Measurements from ENCODE around the gene TCF23. TPM values are rescaled to one million over a fixed set of nuclear protein-coding genes. Genes with fewer than 3 reads are reported as not detected.

Gene TCF23
- total and polyA plus RNA-seq, 2 experiments from 2014 or later: 0.03 to 0.07 TPM

GRCh38 chr2:27137322-27137935, 11.4 kb upstream of the TCF23 start (continued):
- TF ChIP-seq, protein P1, sequence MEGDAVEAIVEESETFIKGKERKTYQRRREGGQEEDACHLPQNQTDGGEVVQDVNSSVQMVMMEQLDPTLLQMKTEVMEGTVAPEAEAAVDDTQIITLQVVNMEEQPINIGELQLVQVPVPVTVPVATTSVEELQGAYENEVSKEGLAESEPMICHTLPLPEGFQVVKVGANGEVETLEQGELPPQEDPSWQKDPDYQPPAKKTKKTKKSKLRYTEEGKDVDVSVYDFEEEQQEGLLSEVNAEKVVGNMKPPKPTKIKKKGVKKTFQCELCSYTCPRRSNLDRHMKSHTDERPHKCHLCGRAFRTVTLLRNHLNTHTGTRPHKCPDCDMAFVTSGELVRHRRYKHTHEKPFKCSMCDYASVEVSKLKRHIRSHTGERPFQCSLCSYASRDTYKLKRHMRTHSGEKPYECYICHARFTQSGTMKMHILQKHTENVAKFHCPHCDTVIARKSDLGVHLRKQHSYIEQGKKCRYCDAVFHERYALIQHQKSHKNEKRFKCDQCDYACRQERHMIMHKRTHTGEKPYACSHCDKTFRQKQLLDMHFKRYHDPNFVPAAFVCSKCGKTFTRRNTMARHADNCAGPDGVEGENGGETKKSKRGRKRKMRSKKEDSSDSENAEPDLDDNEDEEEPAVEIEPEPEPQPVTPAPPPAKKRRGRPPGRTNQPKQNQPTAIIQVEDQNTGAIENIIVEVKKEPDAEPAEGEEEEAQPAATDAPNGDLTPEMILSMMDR (conservative IDR thresholded peaks at IDR 0.05; ENCODE audit: low read depth in 2 of 2): no peak
- TF ChIP-seq CREB1 (CRISPR knock-in tag; IDR thresholded peaks at IDR 0.05; ENCODE audit: low read depth) (no peak), POLR2AphosphoS5 (IDR thresholded peaks at IDR 0.05; ENCODE audit: low read depth) (no peak)

- Histone ChIP-seq H2AFZ (peak overlapping the region; percentile 56; the same call in 1 of the 2 replicates), H3K4me1 (ENCODE audit: insufficient read depth) (peaks cover 6% of the 10 kb centered on the region; the same call in 1 of the 2 replicates), H3K79me2 (replicated peaks; ENCODE audit: insufficient read depth) (peaks cover 6% of the 10 kb centered on the region), H3K27me3 (ENCODE audit: insufficient read depth) (no peaks in the 10 kb centered on the region), H4K20me1 (replicated peaks; ENCODE audit: insufficient read depth) (peaks cover 6% of the 10 kb centered on the region; the same call in 1 of the 2 replicates), H3K36me3 (ENCODE audit: insufficient read depth) (no peaks in the 10 kb centered on the region), H3K4me3 (no peak overlapping the region), H3K9me2 (ENCODE audit: insufficient read depth) (no peaks in the 10 kb centered on the region), H3K4me2 (no peak overlapping the region), H3F3A (replicated peaks; ENCODE audit: low read depth) (no peaks in the 10 kb centered on the region; the same call in 1 of the 2 replicates), H3K27ac (ENCODE audit: low read depth) (no peak overlapping the region)
- Mint-ChIP-seq H3K36me3 (ENCODE audit: low read depth) (peaks cover 7% of the 10 kb centered on the region; the same call in 2 of the 3 replicates), H3K4me3 (no peak overlapping the region), H3K27me3 (ENCODE audit: insufficient read depth, low read depth, poor library complexity) (peaks cover 8% of the 10 kb centered on the region), H3K4me1 (peaks cover 7% of the 10 kb centered on the region; the same call in 2 of the 3 replicates), H3K27ac (no peak overlapping the region), H3K9me3 (no peaks in the 10 kb centered on the region)
- TF ChIP-seq, protein P2, sequence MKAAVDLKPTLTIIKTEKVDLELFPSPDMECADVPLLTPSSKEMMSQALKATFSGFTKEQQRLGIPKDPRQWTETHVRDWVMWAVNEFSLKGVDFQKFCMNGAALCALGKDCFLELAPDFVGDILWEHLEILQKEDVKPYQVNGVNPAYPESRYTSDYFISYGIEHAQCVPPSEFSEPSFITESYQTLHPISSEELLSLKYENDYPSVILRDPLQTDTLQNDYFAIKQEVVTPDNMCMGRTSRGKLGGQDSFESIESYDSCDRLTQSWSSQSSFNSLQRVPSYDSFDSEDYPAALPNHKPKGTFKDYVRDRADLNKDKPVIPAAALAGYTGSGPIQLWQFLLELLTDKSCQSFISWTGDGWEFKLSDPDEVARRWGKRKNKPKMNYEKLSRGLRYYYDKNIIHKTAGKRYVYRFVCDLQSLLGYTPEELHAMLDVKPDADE (IDR thresholded peaks at IDR 0.05): no peak
- TF ChIP-seq POLR2AphosphoS5 (IDR thresholded peaks at IDR 0.05; ENCODE audit: low read depth) (no peak), EZH2phosphoT487 (IDR thresholded peaks at IDR 0.05; ENCODE audit: unreplicated experiment) (no peak), NANOG (IDR thresholded peaks at IDR 0.05; ENCODE audit: borderline replicate concordance) (no peak)
- TF ChIP-seq, protein P1 (conservative IDR thresholded peaks at IDR 0.05; ENCODE audit: low read depth in 2 of 2): no peak
- TF ChIP-seq, protein P3, sequence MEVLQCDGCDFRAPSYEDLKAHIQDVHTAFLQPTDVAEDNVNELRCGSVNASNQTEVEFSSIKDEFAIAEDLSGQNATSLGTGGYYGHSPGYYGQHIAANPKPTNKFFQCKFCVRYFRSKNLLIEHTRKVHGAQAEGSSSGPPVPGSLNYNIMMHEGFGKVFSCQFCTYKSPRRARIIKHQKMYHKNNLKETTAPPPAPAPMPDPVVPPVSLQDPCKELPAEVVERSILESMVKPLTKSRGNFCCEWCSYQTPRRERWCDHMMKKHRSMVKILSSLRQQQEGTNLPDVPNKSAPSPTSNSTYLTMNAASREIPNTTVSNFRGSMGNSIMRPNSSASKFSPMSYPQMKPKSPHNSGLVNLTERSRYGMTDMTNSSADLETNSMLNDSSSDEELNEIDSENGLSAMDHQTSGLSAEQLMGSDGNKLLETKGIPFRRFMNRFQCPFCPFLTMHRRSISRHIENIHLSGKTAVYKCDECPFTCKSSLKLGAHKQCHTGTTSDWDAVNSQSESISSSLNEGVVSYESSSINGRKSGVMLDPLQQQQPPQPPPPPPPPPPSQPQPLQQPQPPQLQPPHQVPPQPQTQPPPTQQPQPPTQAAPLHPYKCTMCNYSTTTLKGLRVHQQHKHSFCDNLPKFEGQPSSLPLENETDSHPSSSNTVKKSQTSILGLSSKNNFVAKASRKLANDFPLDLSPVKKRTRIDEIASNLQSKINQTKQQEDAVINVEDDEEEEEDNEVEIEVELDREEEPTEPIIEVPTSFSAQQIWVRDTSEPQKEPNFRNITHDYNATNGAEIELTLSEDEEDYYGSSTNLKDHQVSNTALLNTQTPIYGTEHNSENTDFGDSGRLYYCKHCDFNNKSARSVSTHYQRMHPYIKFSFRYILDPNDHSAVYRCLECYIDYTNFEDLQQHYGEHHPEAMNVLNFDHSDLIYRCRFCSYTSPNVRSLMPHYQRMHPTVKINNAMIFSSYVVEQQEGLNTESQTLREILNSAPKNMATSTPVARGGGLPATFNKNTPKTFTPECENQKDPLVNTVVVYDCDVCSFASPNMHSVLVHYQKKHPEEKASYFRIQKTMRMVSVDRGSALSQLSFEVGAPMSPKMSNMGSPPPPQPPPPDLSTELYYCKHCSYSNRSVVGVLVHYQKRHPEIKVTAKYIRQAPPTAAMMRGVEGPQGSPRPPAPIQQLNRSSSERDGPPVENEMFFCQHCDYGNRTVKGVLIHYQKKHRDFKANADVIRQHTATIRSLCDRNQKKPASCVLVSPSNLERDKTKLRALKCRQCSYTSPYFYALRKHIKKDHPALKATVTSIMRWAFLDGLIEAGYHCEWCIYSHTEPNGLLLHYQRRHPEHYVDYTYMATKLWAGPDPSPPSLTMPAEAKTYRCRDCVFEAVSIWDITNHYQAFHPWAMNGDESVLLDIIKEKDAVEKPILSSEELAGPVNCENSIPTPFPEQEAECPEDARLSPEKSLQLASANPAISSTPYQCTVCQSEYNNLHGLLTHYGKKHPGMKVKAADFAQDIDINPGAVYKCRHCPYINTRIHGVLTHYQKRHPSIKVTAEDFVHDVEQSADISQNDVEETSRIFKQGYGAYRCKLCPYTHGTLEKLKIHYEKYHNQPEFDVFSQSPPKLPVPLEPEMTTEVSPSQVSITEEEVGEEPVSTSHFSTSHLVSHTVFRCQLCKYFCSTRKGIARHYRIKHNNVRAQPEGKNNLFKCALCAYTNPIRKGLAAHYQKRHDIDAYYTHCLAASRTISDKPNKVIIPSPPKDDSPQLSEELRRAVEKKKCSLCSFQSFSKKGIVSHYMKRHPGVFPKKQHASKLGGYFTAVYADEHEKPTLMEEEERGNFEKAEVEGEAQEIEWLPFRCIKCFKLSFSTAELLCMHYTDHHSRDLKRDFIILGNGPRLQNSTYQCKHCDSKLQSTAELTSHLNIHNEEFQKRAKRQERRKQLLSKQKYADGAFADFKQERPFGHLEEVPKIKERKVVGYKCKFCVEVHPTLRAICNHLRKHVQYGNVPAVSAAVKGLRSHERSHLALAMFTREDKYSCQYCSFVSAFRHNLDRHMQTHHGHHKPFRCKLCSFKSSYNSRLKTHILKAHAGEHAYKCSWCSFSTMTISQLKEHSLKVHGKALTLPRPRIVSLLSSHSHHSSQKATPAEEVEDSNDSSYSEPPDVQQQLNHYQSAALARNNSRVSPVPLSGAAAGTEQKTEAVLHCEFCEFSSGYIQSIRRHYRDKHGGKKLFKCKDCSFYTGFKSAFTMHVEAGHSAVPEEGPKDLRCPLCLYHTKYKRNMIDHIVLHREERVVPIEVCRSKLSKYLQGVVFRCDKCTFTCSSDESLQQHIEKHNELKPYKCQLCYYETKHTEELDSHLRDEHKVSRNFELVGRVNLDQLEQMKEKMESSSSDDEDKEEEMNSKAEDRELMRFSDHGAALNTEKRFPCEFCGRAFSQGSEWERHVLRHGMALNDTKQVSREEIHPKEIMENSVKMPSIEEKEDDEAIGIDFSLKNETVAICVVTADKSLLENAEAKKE (CRISPR knock-in tag; IDR thresholded peaks at IDR 0.05): no peak
- no peak for ATAC-seq
- no peak for DNase-seq (ENCODE audit: low spot score)
Observed at GRCh38 chr2:27138111-27138510, 10.7 kb upstream of the TCF23 start.
